Measurements from ENCODE around the gene TECRL. TPM values are rescaled to one million over a fixed set of nuclear protein-coding genes. Genes with fewer than 3 reads are reported as not detected.

TECRL gene
- total and polyA plus RNA-seq, 2 donors (not counting 1 experiment from before 2014, with no cell fraction given), result not detected

- Histone ChIP-seq H3K79me2 (ENCODE audit: control insufficient read depth, insufficient read depth, low read length) (no peaks in the 10 kb centered on the region), H3K9ac (ENCODE audit: insufficient read depth, low read length) (no peak overlapping the region)
Measured at GRCh38 chr4:64250488-64250887, 158.8 kb downstream of the TECRL start.

GRCh38 chr4:64250061-64250460, 159.2 kb downstream of the TECRL start:
- DNase-seq (ENCODE audit: low read depth in 2 of 2), result no peak
- H3K36me3 ChIP-seq (ENCODE audit: control insufficient read depth, insufficient read depth, low read length), result no peaks in the 10 kb centered on the region
- TF ChIP-seq EZH2 (IDR thresholded peaks at IDR 0.05; ENCODE audit: low read length, missing control alignments) (no peak), CTCF (conservative IDR thresholded peaks at IDR 0.05 in 1 of 2, IDR thresholded peaks at IDR 0.05 in 1 of 2; ENCODE audit: low read depth in 1 of 2, low read length in 2 of 2) (no peak)

More at GRCh38 chr4:64250488-64250887, 158.8 kb downstream of the TECRL start:
- Histone ChIP-seq H4K20me1 (ENCODE audit: control insufficient read depth, extremely low read depth, insufficient read depth, low read length) (no peaks in the 10 kb centered on the region), H3K27ac (ENCODE audit: insufficient read depth, low read length) (no peak overlapping the region), H3K4me2 (ENCODE audit: extremely low read depth, insufficient read depth, low read length) (no peak overlapping the region), H3K4me1 (ENCODE audit: control insufficient read depth, extremely low read depth, insufficient read depth, low read length) (no peaks in the 10 kb centered on the region), H3K36me3 (ENCODE audit: control insufficient read depth, insufficient read depth, low read length) (no peaks in the 10 kb centered on the region), H3K27me3 (ENCODE audit: control insufficient read depth, insufficient read depth, low read length) (no peaks in the 10 kb centered on the region), H3K9me3 (ENCODE audit: control insufficient read depth, insufficient read depth, low read depth, low read length) (no peaks in the 10 kb centered on the region), H2AFZ (ENCODE audit: low read length) (no peak overlapping the region), H3K4me3 (replicated peaks in 1 of 4; ENCODE audit: control extremely low read depth in 1 of 4, insufficient read depth in 1 of 4, low read depth in 3 of 4, low read length in 4 of 4) (no peak overlapping the region)
- no peak for TF ChIP-seq EZH2 (IDR thresholded peaks at IDR 0.05; ENCODE audit: low read length, missing control alignments)
- TF ChIP-seq CTCF (conservative IDR thresholded peaks at IDR 0.05 in 1 of 2, IDR thresholded peaks at IDR 0.05 in 1 of 2; ENCODE audit: low read depth in 1 of 2, low read length in 2 of 2), result no peak
- no peak for DNase-seq (ENCODE audit: low read depth in 2 of 2)

GRCh38 chr4:64248186-64248585, 161.1 kb downstream of the TECRL start:
- no peak for TF ChIP-seq EZH2 (IDR thresholded peaks at IDR 0.05; ENCODE audit: low read length, missing control alignments)
- no peak for TF ChIP-seq CTCF (conservative IDR thresholded peaks at IDR 0.05 in 1 of 2, IDR thresholded peaks at IDR 0.05 in 1 of 2; ENCODE audit: low read depth in 1 of 2, low read length in 2 of 2)
- Histone ChIP-seq H3K4me2 (ENCODE audit: extremely low read depth, insufficient read depth, low read length) (no peak overlapping the region), H3K79me2 (ENCODE audit: control insufficient read depth, insufficient read depth, low read length) (no peaks in the 10 kb centered on the region), H4K20me1 (ENCODE audit: control insufficient read depth, extremely low read depth, insufficient read depth, low read length) (no peaks in the 10 kb centered on the region), H3K27ac (ENCODE audit: insufficient read depth, low read length) (no peak overlapping the region), H3K4me1 (ENCODE audit: control insufficient read depth, extremely low read depth, insufficient read depth, low read length) (no peaks in the 10 kb centered on the region), H3K36me3 (ENCODE audit: control insufficient read depth, insufficient read depth, low read length) (no peaks in the 10 kb centered on the region), H2AFZ (ENCODE audit: low read length) (no peak overlapping the region), H3K4me3 (replicated peaks in 1 of 4; ENCODE audit: control extremely low read depth in 1 of 4, insufficient read depth in 1 of 4, low read depth in 3 of 4, low read length in 4 of 4) (no peak overlapping the region), H3K9me3 (ENCODE audit: control insufficient read depth, insufficient read depth, low read depth, low read length) (no peaks in the 10 kb centered on the region), H3K9ac (ENCODE audit: insufficient read depth, low read length) (no peak overlapping the region), H3K27me3 (ENCODE audit: control insufficient read depth, insufficient read depth, low read length) (no peaks in the 10 kb centered on the region)
- no peak for DNase-seq (ENCODE audit: low read depth in 2 of 2)

More at GRCh38 chr4:64250061-64250460, 159.2 kb downstream of the TECRL start:
- Histone ChIP-seq H3K4me2 (ENCODE audit: extremely low read depth, insufficient read depth, low read length) (no peak overlapping the region), H3K9ac (ENCODE audit: insufficient read depth, low read length) (no peak overlapping the region), H2AFZ (ENCODE audit: low read length) (no peak overlapping the region), H3K4me3 (replicated peaks in 1 of 4; ENCODE audit: control extremely low read depth in 1 of 4, insufficient read depth in 1 of 4, low read depth in 3 of 4, low read length in 4 of 4) (no peak overlapping the region), H3K9me3 (ENCODE audit: control insufficient read depth, insufficient read depth, low read depth, low read length) (no peaks in the 10 kb centered on the region), H3K4me1 (ENCODE audit: control insufficient read depth, extremely low read depth, insufficient read depth, low read length) (no peaks in the 10 kb centered on the region), H4K20me1 (ENCODE audit: control insufficient read depth, extremely low read depth, insufficient read depth, low read length) (no peaks in the 10 kb centered on the region), H3K27me3 (ENCODE audit: control insufficient read depth, insufficient read depth, low read length) (no peaks in the 10 kb centered on the region), H3K79me2 (ENCODE audit: control insufficient read depth, insufficient read depth, low read length) (no peaks in the 10 kb centered on the region), H3K27ac (ENCODE audit: insufficient read depth, low read length) (no peak overlapping the region)
